ENCODE results near the gene H2AZ2.
"Not testable (repeated sequence)": the region's sequence is repeated elsewhere in the genome, so short reads cannot be mapped to it uniquely, and the experiment has no call there.

H2AZ2 gene

GRCh38 chr7:44870336-44870735 is 22.4 kb upstream of the H2AZ2 start:
- DNase-seq: not testable (repeated sequence)

- DNase-seq: peak; percentile 79
Measured at GRCh38 chr7:44867073-44867995, 19.4 kb upstream of the H2AZ2 start.

GRCh38 chr7:44861949-44862348 is 14.1 kb upstream of the H2AZ2 start:
- DNase-seq: not testable (repeated sequence)

- no peak for DNase-seq
Measured at GRCh38 chr7:44858161-44858560, 10.3 kb upstream of the H2AZ2 start.

- no peak for DNase-seq
Measured at GRCh38 chr7:44854644-44855364, 6.9 kb upstream of the H2AZ2 start.

GRCh38 chr7:44853391-44853790 is 5.5 kb upstream of the H2AZ2 start:
- no peak for DNase-seq

- DNase-seq: no peak
Measured at GRCh38 chr7:44852590-44852989, 4.7 kb upstream of the H2AZ2 start.

GRCh38 chr7:44849885-44850544 is 2.1 kb upstream of the H2AZ2 start:
- DNase-seq: no peak

GRCh38 chr7:44849259-44849884 is 1.5 kb upstream of the H2AZ2 start:
- peak; percentile 28 for DNase-seq

- peak; percentile 86 for DNase-seq
Measured at GRCh38 chr7:44847509-44847919, 373 bp downstream of the H2AZ2 start.

GRCh38 chr7:44846816-44847508 is 925 bp downstream of the H2AZ2 start:
- DNase-seq: no peak

GRCh38 chr7:44846390-44846789 is 1.5 kb downstream of the H2AZ2 start:
- DNase-seq: not testable (repeated sequence)

- no peak for DNase-seq
Measured at GRCh38 chr7:44845451-44845850, 2.4 kb downstream of the H2AZ2 start.

- DNase-seq: not testable (repeated sequence)
Measured at GRCh38 chr7:44843440-44843839, 4.4 kb downstream of the H2AZ2 start.

- DNase-seq: not testable (repeated sequence)
Measured at GRCh38 chr7:44842675-44843074, 5.2 kb downstream of the H2AZ2 start.

GRCh38 chr7:44838751-44839150 is 9.1 kb downstream of the H2AZ2 start:
- no peak for DNase-seq

- no peak for DNase-seq
Measured at GRCh38 chr7:44827567-44827966, 20.3 kb downstream of the H2AZ2 start.

GRCh38 chr7:44824894-44825526 is 22.9 kb downstream of the H2AZ2 start:
- DNase-seq: no peak

- no peak for DNase-seq
Measured at GRCh38 chr7:44823255-44823781, 24.6 kb downstream of the H2AZ2 start.

GRCh38 chr7:44819292-44819691 is 28.6 kb downstream of the H2AZ2 start:
- DNase-seq: no peak

- DNase-seq: no peak
Measured at GRCh38 chr7:44814919-44815318, 33.0 kb downstream of the H2AZ2 start.

All from fibroblast of skin of scalp (primary cell).